Brain microvascular endothelial cell (primary cell): ENCODE measurements around the gene ZC2HC1B.

Source experiments
- DNase-seq: peaks from one replicate; pipeline ENCODE4 v3.0.0-alpha.2; 2020
- H3K27ac ChIP-seq: fragments of 250-450 bp; sonication (Bioruptor Pico); 2 replicates; pipeline ENCODE4 v1.5.1; 2020; ENCODE audit warnings: mild to moderate bottlenecking, moderate library complexity
- H3K27me3 ChIP-seq: fragments of 250-450 bp; sonication (Bioruptor Pico); replicated peaks from 2 replicates; pipeline ENCODE4 v1.5.1; 2020; ENCODE audit warnings: mild to moderate bottlenecking
- H3K36me3 ChIP-seq: fragments of 250-450 bp; sonication (Bioruptor Pico); replicated peaks from 2 replicates; pipeline ENCODE4 v1.5.1; 2020; ENCODE audit warnings: mild to moderate bottlenecking
- H3K4me3 ChIP-seq: 2 replicates; pipeline ENCODE4 v1.5.1; 2011; ENCODE audit warnings: low read depth, mild to moderate bottlenecking, control low read depth, low read length, moderate library complexity
- CTCF ChIP-seq: IDR thresholded peaks from 2 replicates; pipeline ENCODE4 v1.5.1; 2011; ENCODE audit warnings: low read depth, mild to moderate bottlenecking, moderate library complexity, low read length, control low read depth, inconsistent platforms; ENCODE audit errors: missing control alignments
- in situ Hi-C: cut with HindIII; loops from 2 replicates; pipeline ENCODE4 v1.10.0; 2017; ENCODE audit warnings: low sequenced_read_pairs, low pct_ligation_motif_present

Gene ZC2HC1B

DNA sequence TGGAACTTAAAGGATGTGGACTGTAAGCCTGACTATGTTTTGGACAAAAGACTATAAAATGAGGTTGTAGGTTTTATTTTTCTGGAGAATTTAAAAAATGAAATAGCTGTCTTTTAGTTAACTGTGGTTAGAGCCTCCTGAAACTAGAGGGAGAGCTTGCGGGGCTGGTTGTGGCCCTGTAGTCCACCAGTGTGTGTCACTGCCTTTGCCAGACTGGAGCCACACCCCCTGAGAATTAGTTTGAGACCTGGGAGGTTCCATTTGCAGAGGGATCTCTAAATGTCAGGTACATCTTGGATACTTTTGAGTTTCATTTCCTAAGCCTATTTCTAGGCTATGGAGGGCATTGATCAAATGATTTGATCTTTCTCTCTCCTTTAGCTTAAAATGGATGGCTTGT is 20.8 kb downstream of the ZC2HC1B start:
- DNase-seq: no peak
- H3K36me3 ChIP-seq: no peaks in the 10 kb centered on the region

DNA sequence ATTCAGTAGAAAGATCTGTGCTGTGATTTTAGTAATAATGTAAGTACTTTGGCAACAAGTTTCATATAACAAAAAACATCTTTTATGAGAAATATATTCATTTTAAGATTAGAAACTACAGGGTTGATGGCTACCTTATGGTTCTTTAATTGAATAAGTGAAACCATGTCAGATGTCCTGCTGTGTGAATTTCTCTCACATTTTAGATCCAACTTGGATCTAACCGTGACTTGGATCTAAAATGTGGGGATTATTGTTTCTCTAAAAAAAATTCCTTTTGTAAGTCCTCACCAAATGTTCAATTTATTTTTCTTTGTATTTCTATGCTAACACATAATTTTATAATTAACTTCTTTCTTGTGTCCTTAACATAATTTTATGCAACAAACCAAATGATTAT is 30.4 kb downstream of the ZC2HC1B start:
- in situ Hi-C loops: no loop called here
- no peak overlapping the region for H3K4me3 ChIP-seq
- DNase-seq: no peak

More for the DNA sequence above, 20.8 kb downstream of the ZC2HC1B start:
- H3K27ac ChIP-seq: no peak overlapping the region
- no peak overlapping the region for H3K4me3 ChIP-seq
- in situ Hi-C loops: no loop called here
- TF ChIP-seq CTCF: no peak
- H3K27me3 ChIP-seq: no peaks in the 10 kb centered on the region

GRCh38 chr6:143896126-143896860 is 32.0 kb downstream of the ZC2HC1B start:
- Histone ChIP-seq H3K4me3 (no peak overlapping the region), H3K36me3 (no peaks in the 10 kb centered on the region), H3K27ac (no peak overlapping the region), H3K27me3 (no peaks in the 10 kb centered on the region)
- no peak for TF ChIP-seq CTCF
- in situ Hi-C loops: no loop called here
- DNase-seq: no peak

More for the DNA sequence above, 30.4 kb downstream of the ZC2HC1B start:
- no peak overlapping the region for H3K27ac ChIP-seq
- no peaks in the 10 kb centered on the region for H3K27me3 ChIP-seq
- no peak for TF ChIP-seq CTCF
- no peaks in the 10 kb centered on the region for H3K36me3 ChIP-seq

- in situ Hi-C loops: no loop called here
- H3K27me3 ChIP-seq: no peaks in the 10 kb centered on the region
- no peaks in the 10 kb centered on the region for H3K36me3 ChIP-seq
- H3K27ac ChIP-seq: no peak overlapping the region
- no peak for DNase-seq
- no peak for TF ChIP-seq CTCF
- no peak overlapping the region for H3K4me3 ChIP-seq
Observed at GRCh38 chr6:143900358-143900757, 36.1 kb downstream of the ZC2HC1B start.

GRCh38 chr6:143901885-143902750 is 37.8 kb downstream of the ZC2HC1B start:
- H3K27me3 ChIP-seq: no peaks in the 10 kb centered on the region
- no peak overlapping the region for H3K27ac ChIP-seq
- H3K36me3 ChIP-seq: no peaks in the 10 kb centered on the region
- H3K4me3 ChIP-seq: no peak overlapping the region
- DNase-seq: no peak
- in situ Hi-C loops: no loop called here
- TF ChIP-seq CTCF: no peak
